PC-3 (cell line): ENCODE measurements around the gene STK11IP.

Experiments
- CTCF ChIP-seq: fragments of 300-600 bp; sonication (generic); conservative IDR thresholded peaks from 2 replicates; pipeline ENCODE4 v1.5.1; 2017; ENCODE audit warnings: antibody characterized with exemption, low read depth, mild to moderate bottlenecking, low read length
- EZH2 ChIP-seq: fragments of 300-600 bp; sonication (generic); IDR thresholded peaks from one replicate; pipeline ENCODE4 v1.6.1; 2017; ENCODE audit warnings: antibody characterized with exemption, mild to moderate bottlenecking, low read length; ENCODE audit not compliant: unreplicated experiment

- TF ChIP-seq CTCF (no peak), EZH2 (no peak)
Measured at GRCh38 chr2:219662566-219662965, 64.9 kb downstream of the STK11IP start.
